NCI-H2171 (cell line): ENCODE measurements around the gene UGT1A5.
"Not testable (repeated sequence)": the region's sequence is repeated elsewhere in the genome, so short reads cannot be mapped to it uniquely, and the experiment has no call there.

Experiments
- DNase-seq: peaks from one replicate; lab custom pipeline; 2025; lab: John Stamatoyannopoulos, UW

Gene UGT1A5

GRCh38 chr2:233693963-233694362 is 18.7 kb upstream of the UGT1A5 start:
- no peak for DNase-seq

GRCh38 chr2:233698740-233699139 is 14.0 kb upstream of the UGT1A5 start:
- no peak for DNase-seq

GRCh38 chr2:233699424-233700027 is 13.2 kb upstream of the UGT1A5 start:
- no peak for DNase-seq

GRCh38 chr2:233700028-233700635 is 12.6 kb upstream of the UGT1A5 start:
- no peak for DNase-seq

- not testable (repeated sequence) for DNase-seq
Measured at GRCh38 chr2:233700842-233701241, 11.9 kb upstream of the UGT1A5 start.

- no peak for DNase-seq
Measured at GRCh38 chr2:233702238-233702637, 10.5 kb upstream of the UGT1A5 start.

- no peak for DNase-seq
Measured at GRCh38 chr2:233705911-233706506, 6.7 kb upstream of the UGT1A5 start.

GRCh38 chr2:233706720-233707119 is 6.0 kb upstream of the UGT1A5 start:
- DNase-seq, result no peak

GRCh38 chr2:233707940-233708644 is 4.6 kb upstream of the UGT1A5 start:
- DNase-seq, result no peak

GRCh38 chr2:233708942-233709341 is 3.8 kb upstream of the UGT1A5 start:
- no peak for DNase-seq

GRCh38 chr2:233711312-233712008 is 1.2 kb upstream of the UGT1A5 start:
- DNase-seq, result peak; percentile 19

GRCh38 chr2:233713262-233713615 is 532 bp downstream of the UGT1A5 start:
- no peak for DNase-seq

GRCh38 chr2:233714121-233714520 is 1.4 kb downstream of the UGT1A5 start:
- no peak for DNase-seq

GRCh38 chr2:233718552-233718951 is 5.8 kb downstream of the UGT1A5 start, which contains the start of gene UGT1A4:
Gene UGT1A4 (plus strand): TSS chr2:233718736. CDS start chr2:233718821, 85 bp downstream.
- DNase-seq, result no peak

GRCh38 chr2:233728723-233729301 is 16.1 kb downstream of the UGT1A5 start, which contains the start of gene UGT1A3:
Gene UGT1A3 (plus strand): TSS chr2:233729042. CDS start chr2:233729127, 85 bp downstream.
- no peak for DNase-seq

GRCh38 chr2:233736868-233737653 is 24.4 kb downstream of the UGT1A5 start:
- not testable (repeated sequence) for DNase-seq

- DNase-seq, result no peak
Measured at GRCh38 chr2:233740870-233741269, 28.2 kb downstream of the UGT1A5 start.

- no peak for DNase-seq
Measured at GRCh38 chr2:233743464-233744259, 31.0 kb downstream of the UGT1A5 start.

- DNase-seq, result no peak
Measured at GRCh38 chr2:233745073-233745755, 32.5 kb downstream of the UGT1A5 start.

GRCh38 chr2:233745838-233746237 is 33.1 kb downstream of the UGT1A5 start:
- DNase-seq, result not testable (repeated sequence)
